ENCODE measurements around the gene AP3B1.
A peak's percentile ranks its signal among the peaks of the same experiment; 100 is the strongest.

AP3B1 gene

DNA sequence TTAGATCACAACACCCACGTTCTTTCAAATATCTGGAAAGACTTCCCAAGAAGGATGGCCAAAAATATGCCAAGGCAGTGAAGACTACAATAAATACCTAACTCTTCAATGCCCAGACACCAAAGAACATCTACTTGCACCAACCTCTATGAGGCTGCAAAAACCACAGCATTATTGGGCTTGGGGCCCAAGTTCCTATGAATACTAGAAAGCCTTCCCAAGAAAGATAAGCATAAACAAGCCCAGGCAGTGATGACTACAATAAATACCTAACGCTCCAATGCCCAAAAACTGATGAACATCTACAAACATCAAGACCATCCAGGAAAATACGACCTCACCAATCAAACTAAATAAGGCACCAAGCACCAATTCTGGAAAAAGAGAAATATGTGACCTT is 41.3 kb downstream of the AP3B1 start:
- Histone ChIP-seq H3K27me3 (ENCODE audit: insufficient read depth, poor library complexity, severe bottlenecking) (no peaks in the 10 kb centered on the region), H3K4me3 (replicated peaks; ENCODE audit: insufficient read depth, low read length) (no peak overlapping the region), H3K27ac (replicated peaks) (no peak overlapping the region)
- TF ChIP-seq, protein P1, sequence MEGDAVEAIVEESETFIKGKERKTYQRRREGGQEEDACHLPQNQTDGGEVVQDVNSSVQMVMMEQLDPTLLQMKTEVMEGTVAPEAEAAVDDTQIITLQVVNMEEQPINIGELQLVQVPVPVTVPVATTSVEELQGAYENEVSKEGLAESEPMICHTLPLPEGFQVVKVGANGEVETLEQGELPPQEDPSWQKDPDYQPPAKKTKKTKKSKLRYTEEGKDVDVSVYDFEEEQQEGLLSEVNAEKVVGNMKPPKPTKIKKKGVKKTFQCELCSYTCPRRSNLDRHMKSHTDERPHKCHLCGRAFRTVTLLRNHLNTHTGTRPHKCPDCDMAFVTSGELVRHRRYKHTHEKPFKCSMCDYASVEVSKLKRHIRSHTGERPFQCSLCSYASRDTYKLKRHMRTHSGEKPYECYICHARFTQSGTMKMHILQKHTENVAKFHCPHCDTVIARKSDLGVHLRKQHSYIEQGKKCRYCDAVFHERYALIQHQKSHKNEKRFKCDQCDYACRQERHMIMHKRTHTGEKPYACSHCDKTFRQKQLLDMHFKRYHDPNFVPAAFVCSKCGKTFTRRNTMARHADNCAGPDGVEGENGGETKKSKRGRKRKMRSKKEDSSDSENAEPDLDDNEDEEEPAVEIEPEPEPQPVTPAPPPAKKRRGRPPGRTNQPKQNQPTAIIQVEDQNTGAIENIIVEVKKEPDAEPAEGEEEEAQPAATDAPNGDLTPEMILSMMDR (IDR thresholded peaks at IDR 0.05; ENCODE audit: insufficient read depth, low read length): no peak
- TF ChIP-seq SPI1 (IDR thresholded peaks at IDR 0.05; ENCODE audit: borderline replicate concordance, low read depth) (no peak), GABPA (IDR thresholded peaks at IDR 0.05; ENCODE audit: low read depth) (no peak), POLR2AphosphoS5 (IDR thresholded peaks at IDR 0.05; ENCODE audit: low read depth) (no peak)
- TF ChIP-seq, protein P2, sequence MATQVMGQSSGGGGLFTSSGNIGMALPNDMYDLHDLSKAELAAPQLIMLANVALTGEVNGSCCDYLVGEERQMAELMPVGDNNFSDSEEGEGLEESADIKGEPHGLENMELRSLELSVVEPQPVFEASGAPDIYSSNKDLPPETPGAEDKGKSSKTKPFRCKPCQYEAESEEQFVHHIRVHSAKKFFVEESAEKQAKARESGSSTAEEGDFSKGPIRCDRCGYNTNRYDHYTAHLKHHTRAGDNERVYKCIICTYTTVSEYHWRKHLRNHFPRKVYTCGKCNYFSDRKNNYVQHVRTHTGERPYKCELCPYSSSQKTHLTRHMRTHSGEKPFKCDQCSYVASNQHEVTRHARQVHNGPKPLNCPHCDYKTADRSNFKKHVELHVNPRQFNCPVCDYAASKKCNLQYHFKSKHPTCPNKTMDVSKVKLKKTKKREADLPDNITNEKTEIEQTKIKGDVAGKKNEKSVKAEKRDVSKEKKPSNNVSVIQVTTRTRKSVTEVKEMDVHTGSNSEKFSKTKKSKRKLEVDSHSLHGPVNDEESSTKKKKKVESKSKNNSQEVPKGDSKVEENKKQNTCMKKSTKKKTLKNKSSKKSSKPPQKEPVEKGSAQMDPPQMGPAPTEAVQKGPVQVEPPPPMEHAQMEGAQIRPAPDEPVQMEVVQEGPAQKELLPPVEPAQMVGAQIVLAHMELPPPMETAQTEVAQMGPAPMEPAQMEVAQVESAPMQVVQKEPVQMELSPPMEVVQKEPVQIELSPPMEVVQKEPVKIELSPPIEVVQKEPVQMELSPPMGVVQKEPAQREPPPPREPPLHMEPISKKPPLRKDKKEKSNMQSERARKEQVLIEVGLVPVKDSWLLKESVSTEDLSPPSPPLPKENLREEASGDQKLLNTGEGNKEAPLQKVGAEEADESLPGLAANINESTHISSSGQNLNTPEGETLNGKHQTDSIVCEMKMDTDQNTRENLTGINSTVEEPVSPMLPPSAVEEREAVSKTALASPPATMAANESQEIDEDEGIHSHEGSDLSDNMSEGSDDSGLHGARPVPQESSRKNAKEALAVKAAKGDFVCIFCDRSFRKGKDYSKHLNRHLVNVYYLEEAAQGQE (IDR thresholded peaks at IDR 0.05; ENCODE audit: insufficient replicate concordance, low read depth): no peak
- no peak for DNase-seq (ENCODE audit: low read depth in 1 of 2, low spot score in 1 of 2)

DNA sequence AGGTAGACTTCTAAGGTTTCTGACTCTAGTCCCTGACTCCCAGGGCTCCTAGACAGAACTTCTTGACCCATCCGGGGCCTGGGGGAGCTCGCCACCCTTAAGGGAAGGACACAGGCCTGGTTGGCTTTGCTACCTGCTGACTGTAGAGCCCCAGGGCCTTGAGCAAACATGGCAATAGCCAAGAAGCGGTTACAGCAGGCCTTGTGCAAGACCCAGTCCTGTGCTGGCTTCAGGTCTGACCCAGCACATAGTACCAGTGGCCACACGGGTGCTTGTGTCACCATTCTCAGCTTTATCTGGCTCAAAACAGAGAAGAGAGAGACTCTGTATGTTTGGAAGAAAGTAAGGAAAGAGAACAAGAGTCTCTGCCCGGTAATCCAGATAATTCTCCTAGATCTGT is 41.8 kb downstream of the AP3B1 start:
- TF ChIP-seq GABPA (IDR thresholded peaks at IDR 0.05; ENCODE audit: low read depth): no peak
- TF ChIP-seq POLR2AphosphoS5 (IDR thresholded peaks at IDR 0.05; ENCODE audit: low read depth): no peak
- TF ChIP-seq, protein P2 (IDR thresholded peaks at IDR 0.05; ENCODE audit: insufficient replicate concordance, low read depth): no peak
- no peak for TF ChIP-seq SPI1 (IDR thresholded peaks at IDR 0.05; ENCODE audit: borderline replicate concordance, low read depth)
- TF ChIP-seq, protein P1 (IDR thresholded peaks at IDR 0.05; ENCODE audit: insufficient read depth, low read length): no peak
- Histone ChIP-seq H3K27ac (replicated peaks) (no peak overlapping the region), H3K27me3 (ENCODE audit: insufficient read depth, poor library complexity, severe bottlenecking) (no peaks in the 10 kb centered on the region), H3K4me3 (replicated peaks; ENCODE audit: insufficient read depth, low read length) (no peak overlapping the region)
- DNase-seq (ENCODE audit: low read depth in 1 of 2, low spot score in 1 of 2): peak in 1 of 2 experiments; percentile 1

DNA sequence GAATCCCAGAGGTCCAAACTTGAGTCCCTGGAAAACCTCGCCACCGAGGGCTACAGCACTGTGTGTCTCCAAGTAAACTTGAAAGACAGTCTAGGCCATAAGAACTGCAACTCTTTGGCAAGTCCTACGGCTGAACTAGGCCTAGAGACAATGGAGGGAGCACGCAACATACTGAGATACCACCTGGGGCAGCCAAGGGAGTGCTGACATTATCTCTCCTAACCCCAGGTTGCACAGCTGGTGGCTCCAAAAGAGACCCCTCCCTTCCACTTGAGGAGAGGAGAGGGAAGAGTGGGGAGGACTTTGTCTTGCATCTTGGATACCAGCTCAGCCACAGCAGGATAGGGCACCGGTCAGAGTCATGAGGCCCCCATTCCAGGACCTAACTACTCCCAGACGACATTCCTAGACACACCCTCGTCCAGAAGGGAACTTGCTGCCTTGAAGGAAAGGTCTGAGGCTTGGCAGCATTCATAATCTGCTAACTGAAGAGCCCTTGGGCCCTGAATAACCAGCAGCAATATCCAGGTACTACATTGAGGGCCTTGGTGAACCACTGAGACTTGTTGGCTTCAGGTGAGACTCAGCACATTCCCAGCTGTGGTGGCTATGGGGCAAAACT is 42.7 kb downstream of the AP3B1 start:
- DNase-seq (ENCODE audit: low read depth in 1 of 2, low spot score in 1 of 2): no peak
- no peaks in the 10 kb centered on the region for H3K27me3 ChIP-seq (ENCODE audit: insufficient read depth, poor library complexity, severe bottlenecking)
- TF ChIP-seq, protein P1 (IDR thresholded peaks at IDR 0.05; ENCODE audit: insufficient read depth, low read length): no peak
- TF ChIP-seq, protein P2 (IDR thresholded peaks at IDR 0.05; ENCODE audit: insufficient replicate concordance, low read depth): no peak
- no peak for TF ChIP-seq SPI1 (IDR thresholded peaks at IDR 0.05; ENCODE audit: borderline replicate concordance, low read depth)
- TF ChIP-seq GABPA (IDR thresholded peaks at IDR 0.05; ENCODE audit: low read depth): no peak
- H3K4me3 ChIP-seq (replicated peaks; ENCODE audit: insufficient read depth, low read length): no peak overlapping the region
- no peak overlapping the region for H3K27ac ChIP-seq (replicated peaks)
